Loucy (cell line): ENCODE results near the gene MDM4.

Source experiments
- H2AFZ ChIP-seq: fragments of 200-600 bp; sonication (generic); 2 replicates; pipeline ENCODE4 v1.6.0; 2016; ENCODE audit warnings: antibody characterized with exemption, mild to moderate bottlenecking, low read length, moderate library complexity
- H3F3A ChIP-seq: fragments of 200-600 bp; 2 replicates; pipeline ENCODE4 v1.6.0; 2016; ENCODE audit warnings: antibody characterized with exemption, low read depth, mild to moderate bottlenecking
- H3K27me3 ChIP-seq: fragments of 200-600 bp; sonication (generic); 2 replicates; pipeline ENCODE4 v1.6.1; 2014; ENCODE audit warnings: low read length, mild to moderate bottlenecking; ENCODE audit not compliant: insufficient read depth, poor library complexity, severe bottlenecking
- H3K36me3 ChIP-seq: fragments of 200-600 bp; sonication (generic); 2 replicates; pipeline ENCODE4 v1.6.1; 2016; ENCODE audit warnings: low read length; ENCODE audit not compliant: insufficient read depth
- H3K4me1 ChIP-seq: fragments of 200-600 bp; sonication (generic); 2 replicates; pipeline ENCODE4 v1.5.1; 2014; ENCODE audit warnings: low read length, mild to moderate bottlenecking; ENCODE audit not compliant: insufficient read depth, poor library complexity, severe bottlenecking
- H3K4me2 ChIP-seq: fragments of 200-600 bp; sonication (generic); 2 replicates; pipeline ENCODE4 v1.6.0; 2014; ENCODE audit warnings: antibody characterized with exemption, low read length, low read depth, mild to moderate bottlenecking; ENCODE audit not compliant: poor library complexity, severe bottlenecking
- H3K4me3 ChIP-seq: fragments of 200-600 bp; sonication (generic); 2 replicates; pipeline ENCODE4 v1.5.1; 2014; ENCODE audit warnings: low read length, mild to moderate bottlenecking, mixed read lengths; ENCODE audit not compliant: poor library complexity, severe bottlenecking
- H3K79me2 ChIP-seq: fragments of 200-600 bp; sonication (generic); 2 replicates; pipeline ENCODE4 v1.6.1; 2014; ENCODE audit warnings: low read length; ENCODE audit not compliant: insufficient read depth
- H3K9ac ChIP-seq: fragments of 200-600 bp; sonication (generic); 2 replicates; pipeline ENCODE4 v1.6.0; 2014; ENCODE audit warnings: mild to moderate bottlenecking, low read depth, low read length, moderate library complexity; ENCODE audit not compliant: poor library complexity, severe bottlenecking
- H3K9me2 ChIP-seq: fragments of 200-600 bp; sonication (generic); replicated peaks from 2 replicates; pipeline ENCODE4 v1.6.1; 2016; ENCODE audit warnings: low read depth, low read length, mixed read lengths
- H3K9me3 ChIP-seq: fragments of 200-600 bp; sonication (generic); 2 replicates; pipeline ENCODE4 v1.6.1; 2014; ENCODE audit warnings: mild to moderate bottlenecking, antibody characterized with exemption, low read length, low read depth; ENCODE audit not compliant: insufficient read depth
- H4K20me1 ChIP-seq: fragments of 200-600 bp; sonication (generic); 2 replicates; pipeline ENCODE4 v1.6.0; 2014; ENCODE audit warnings: antibody characterized with exemption, low read length, mild to moderate bottlenecking; ENCODE audit not compliant: insufficient read depth, poor library complexity, severe bottlenecking
- EZH2phosphoT487 ChIP-seq: fragments of 200-600 bp; IDR thresholded peaks from 2 replicates; pipeline ENCODE4 v1.6.1; 2018; ENCODE audit warnings: antibody characterized with exemption, mild to moderate bottlenecking, moderate library complexity, borderline replicate concordance
- TF ChIP-seq, protein P1 (sequence below): fragments of 200-600 bp; sonication (generic); conservative IDR thresholded peaks from 2 replicates; pipeline ENCODE4 v1.5.1; 2014; ENCODE audit warnings: mild to moderate bottlenecking, antibody characterized with exemption, low read length

MDM4 gene

DNA sequence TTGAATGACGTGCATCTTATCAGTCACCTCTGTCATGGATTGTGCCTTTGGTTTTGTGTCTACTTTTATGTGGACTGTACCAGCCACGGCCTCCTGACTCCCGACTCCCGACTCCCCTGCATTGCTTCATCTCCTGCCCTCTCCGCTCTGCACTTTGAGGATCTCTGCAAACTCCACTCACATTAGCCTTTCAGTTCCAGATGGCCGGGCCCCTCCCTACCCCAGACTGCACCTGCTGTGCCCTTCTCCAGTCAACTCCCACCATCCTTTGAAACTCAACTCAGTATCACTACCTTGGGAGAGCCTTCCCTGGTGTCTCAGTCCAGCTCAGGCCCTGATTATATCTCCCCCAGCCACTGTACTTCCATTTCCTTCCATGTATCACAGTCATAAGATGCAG is 71.4 kb downstream of the MDM4 start:
- no peak overlapping the region for H3K4me3 ChIP-seq
- no peaks in the 10 kb centered on the region for H3K79me2 ChIP-seq
- no peak overlapping the region for H3K4me2 ChIP-seq
- no peaks in the 10 kb centered on the region for H3K9me3 ChIP-seq
- H3F3A ChIP-seq: no peaks in the 10 kb centered on the region
- no peaks in the 10 kb centered on the region for H3K36me3 ChIP-seq
- H3K9me2 ChIP-seq: no peaks in the 10 kb centered on the region
- H3K27me3 ChIP-seq: no peaks in the 10 kb centered on the region
- H4K20me1 ChIP-seq: no peaks in the 10 kb centered on the region
- no peak overlapping the region for H3K9ac ChIP-seq
- TF ChIP-seq, protein P1, sequence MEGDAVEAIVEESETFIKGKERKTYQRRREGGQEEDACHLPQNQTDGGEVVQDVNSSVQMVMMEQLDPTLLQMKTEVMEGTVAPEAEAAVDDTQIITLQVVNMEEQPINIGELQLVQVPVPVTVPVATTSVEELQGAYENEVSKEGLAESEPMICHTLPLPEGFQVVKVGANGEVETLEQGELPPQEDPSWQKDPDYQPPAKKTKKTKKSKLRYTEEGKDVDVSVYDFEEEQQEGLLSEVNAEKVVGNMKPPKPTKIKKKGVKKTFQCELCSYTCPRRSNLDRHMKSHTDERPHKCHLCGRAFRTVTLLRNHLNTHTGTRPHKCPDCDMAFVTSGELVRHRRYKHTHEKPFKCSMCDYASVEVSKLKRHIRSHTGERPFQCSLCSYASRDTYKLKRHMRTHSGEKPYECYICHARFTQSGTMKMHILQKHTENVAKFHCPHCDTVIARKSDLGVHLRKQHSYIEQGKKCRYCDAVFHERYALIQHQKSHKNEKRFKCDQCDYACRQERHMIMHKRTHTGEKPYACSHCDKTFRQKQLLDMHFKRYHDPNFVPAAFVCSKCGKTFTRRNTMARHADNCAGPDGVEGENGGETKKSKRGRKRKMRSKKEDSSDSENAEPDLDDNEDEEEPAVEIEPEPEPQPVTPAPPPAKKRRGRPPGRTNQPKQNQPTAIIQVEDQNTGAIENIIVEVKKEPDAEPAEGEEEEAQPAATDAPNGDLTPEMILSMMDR: no peak
- TF ChIP-seq EZH2phosphoT487: no peak
- H2AFZ ChIP-seq: no peak overlapping the region
- no peaks in the 10 kb centered on the region for H3K4me1 ChIP-seq

- no peaks in the 10 kb centered on the region for H3F3A ChIP-seq
- H2AFZ ChIP-seq: no peak overlapping the region
- no peaks in the 10 kb centered on the region for H3K79me2 ChIP-seq
- no peak for TF ChIP-seq EZH2phosphoT487
- TF ChIP-seq, protein P1: no peak
- H3K36me3 ChIP-seq: no peaks in the 10 kb centered on the region
- no peak overlapping the region for H3K4me3 ChIP-seq
- H3K9me3 ChIP-seq: no peaks in the 10 kb centered on the region
- H3K4me1 ChIP-seq: no peaks in the 10 kb centered on the region
- H3K4me2 ChIP-seq: no peak overlapping the region
- no peaks in the 10 kb centered on the region for H3K9me2 ChIP-seq
- H4K20me1 ChIP-seq: no peaks in the 10 kb centered on the region
- H3K27me3 ChIP-seq: no peaks in the 10 kb centered on the region
- no peak overlapping the region for H3K9ac ChIP-seq
Measured at GRCh38 chr1:204588826-204589225, 72.6 kb downstream of the MDM4 start.

- TF ChIP-seq, protein P1: no peak
- no peak for TF ChIP-seq EZH2phosphoT487
- Histone ChIP-seq H3K79me2 (no peaks in the 10 kb centered on the region), H3K4me2 (no peak overlapping the region), H4K20me1 (no peaks in the 10 kb centered on the region), H3K9me3 (no peaks in the 10 kb centered on the region), H3K4me3 (no peak overlapping the region), H3K9me2 (no peaks in the 10 kb centered on the region), H3K36me3 (no peaks in the 10 kb centered on the region), H2AFZ (no peak overlapping the region), H3K9ac (no peak overlapping the region), H3K27me3 (no peaks in the 10 kb centered on the region), H3F3A (no peaks in the 10 kb centered on the region), H3K4me1 (no peaks in the 10 kb centered on the region)
Measured at GRCh38 chr1:204589409-204590038, 73.3 kb downstream of the MDM4 start.
